Measurements from ENCODE around the gene MED22. TPM values are rescaled to one million over a fixed set of nuclear protein-coding genes. Genes with fewer than 3 reads are reported as not detected.

The MED22 gene
- total RNA-seq, 1 experiment from 2014 or later: 18.6 TPM

DNA sequence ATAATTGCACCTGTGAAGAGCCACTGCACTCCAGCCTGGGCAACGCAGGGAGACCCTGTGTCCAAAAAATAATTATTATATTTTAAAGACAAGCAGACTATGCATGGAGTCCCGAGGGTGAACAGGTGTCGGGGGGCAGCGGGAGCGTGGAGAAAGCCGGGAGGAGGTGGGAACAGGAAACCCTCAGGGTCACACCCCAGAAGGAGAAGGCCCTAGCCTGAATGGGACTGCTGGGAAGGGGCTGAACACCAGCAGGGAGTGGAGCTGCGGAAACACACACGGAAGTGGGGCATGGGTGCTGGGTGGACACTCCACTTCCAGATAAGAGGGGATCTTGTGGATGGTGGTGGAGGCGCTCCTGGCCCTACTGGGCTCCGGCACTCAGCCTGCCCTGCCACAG lies 24.7 kb downstream of the MED22 start:
- DNase-seq (ENCODE audit: low read depth, low spot score): no peak
- Histone ChIP-seq H3K9me2 (ENCODE audit: insufficient read depth) (no peaks in the 10 kb centered on the region), H3K27ac (ENCODE audit: low read depth, low read length) (no peak overlapping the region), H3K4me2 (ENCODE audit: low read length) (no peak overlapping the region), H3K4me1 (ENCODE audit: control insufficient read depth in 1 of 2, insufficient read depth in 2 of 2, low read length in 2 of 2) (no peaks in the 10 kb centered on the region), H2AFZ (ENCODE audit: low read depth, low read length, poor library complexity, severe bottlenecking) (no peak overlapping the region), H3K4me3 (replicated peaks in 1 of 2; ENCODE audit: low read depth in 1 of 2, low read length in 2 of 2) (no peak overlapping the region), H3K79me2 (ENCODE audit: insufficient read depth, low read length) (no peaks in the 10 kb centered on the region), H3K36me3 (ENCODE audit: control insufficient read depth in 1 of 2, insufficient read depth in 2 of 2, low read length in 2 of 2) (no peaks in the 10 kb centered on the region), H4K20me1 (ENCODE audit: insufficient read depth) (no peaks in the 10 kb centered on the region), H3K9me3 (ENCODE audit: control insufficient read depth in 1 of 2, insufficient read depth in 1 of 2, low read depth in 1 of 2, low read length in 2 of 2) (no peaks in the 10 kb centered on the region), H3K9ac (ENCODE audit: low read length) (no peak overlapping the region), H3K27me3 (ENCODE audit: insufficient read depth, low read length) (no peaks in the 10 kb centered on the region)
- intact Hi-C loops (cut with micrococcal nuclease): no loop called here
- POLR2A ChIA-PET: no interaction called here
- CTCF ChIA-PET: no interaction called here
- TF ChIP-seq POLR2A (IDR thresholded peaks at IDR 0.05; ENCODE audit: borderline replicate concordance, extremely low read depth, insufficient read depth, insufficient read length): no peak
- TF ChIP-seq EZH2phosphoT487 (IDR thresholded peaks at IDR 0.05; ENCODE audit: borderline replicate concordance): no peak
- TF ChIP-seq RAD21 (IDR thresholded peaks at IDR 0.05; ENCODE audit: low read depth): no peak
- TF ChIP-seq, protein P1, sequence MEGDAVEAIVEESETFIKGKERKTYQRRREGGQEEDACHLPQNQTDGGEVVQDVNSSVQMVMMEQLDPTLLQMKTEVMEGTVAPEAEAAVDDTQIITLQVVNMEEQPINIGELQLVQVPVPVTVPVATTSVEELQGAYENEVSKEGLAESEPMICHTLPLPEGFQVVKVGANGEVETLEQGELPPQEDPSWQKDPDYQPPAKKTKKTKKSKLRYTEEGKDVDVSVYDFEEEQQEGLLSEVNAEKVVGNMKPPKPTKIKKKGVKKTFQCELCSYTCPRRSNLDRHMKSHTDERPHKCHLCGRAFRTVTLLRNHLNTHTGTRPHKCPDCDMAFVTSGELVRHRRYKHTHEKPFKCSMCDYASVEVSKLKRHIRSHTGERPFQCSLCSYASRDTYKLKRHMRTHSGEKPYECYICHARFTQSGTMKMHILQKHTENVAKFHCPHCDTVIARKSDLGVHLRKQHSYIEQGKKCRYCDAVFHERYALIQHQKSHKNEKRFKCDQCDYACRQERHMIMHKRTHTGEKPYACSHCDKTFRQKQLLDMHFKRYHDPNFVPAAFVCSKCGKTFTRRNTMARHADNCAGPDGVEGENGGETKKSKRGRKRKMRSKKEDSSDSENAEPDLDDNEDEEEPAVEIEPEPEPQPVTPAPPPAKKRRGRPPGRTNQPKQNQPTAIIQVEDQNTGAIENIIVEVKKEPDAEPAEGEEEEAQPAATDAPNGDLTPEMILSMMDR (IDR thresholded peaks at IDR 0.05 in 2 of 3, conservative IDR thresholded peaks at IDR 0.05 in 1 of 3; ENCODE audit: borderline replicate concordance in 1 of 3, insufficient read depth in 1 of 3, low read depth in 2 of 3, low read length in 2 of 3): no peak
- TF ChIP-seq POLR2AphosphoS5 (IDR thresholded peaks at IDR 0.05; ENCODE audit: low read depth, low read length): no peak
- TF ChIP-seq SIN3A (IDR thresholded peaks at IDR 0.05; ENCODE audit: low read depth): no peak
- TF ChIP-seq ZNF274 (IDR thresholded peaks at IDR 0.05; ENCODE audit: low read depth, low read length): no peak
- TF ChIP-seq, protein P2, sequence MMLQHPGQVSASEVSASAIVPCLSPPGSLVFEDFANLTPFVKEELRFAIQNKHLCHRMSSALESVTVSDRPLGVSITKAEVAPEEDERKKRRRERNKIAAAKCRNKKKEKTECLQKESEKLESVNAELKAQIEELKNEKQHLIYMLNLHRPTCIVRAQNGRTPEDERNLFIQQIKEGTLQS (IDR thresholded peaks at IDR 0.05): no peak
- TF ChIP-seq EGR1 (IDR thresholded peaks at IDR 0.05; ENCODE audit: low read depth): no peak
- no peak for TF ChIP-seq JUND (IDR thresholded peaks at IDR 0.05)
- TF ChIP-seq, protein P3, sequence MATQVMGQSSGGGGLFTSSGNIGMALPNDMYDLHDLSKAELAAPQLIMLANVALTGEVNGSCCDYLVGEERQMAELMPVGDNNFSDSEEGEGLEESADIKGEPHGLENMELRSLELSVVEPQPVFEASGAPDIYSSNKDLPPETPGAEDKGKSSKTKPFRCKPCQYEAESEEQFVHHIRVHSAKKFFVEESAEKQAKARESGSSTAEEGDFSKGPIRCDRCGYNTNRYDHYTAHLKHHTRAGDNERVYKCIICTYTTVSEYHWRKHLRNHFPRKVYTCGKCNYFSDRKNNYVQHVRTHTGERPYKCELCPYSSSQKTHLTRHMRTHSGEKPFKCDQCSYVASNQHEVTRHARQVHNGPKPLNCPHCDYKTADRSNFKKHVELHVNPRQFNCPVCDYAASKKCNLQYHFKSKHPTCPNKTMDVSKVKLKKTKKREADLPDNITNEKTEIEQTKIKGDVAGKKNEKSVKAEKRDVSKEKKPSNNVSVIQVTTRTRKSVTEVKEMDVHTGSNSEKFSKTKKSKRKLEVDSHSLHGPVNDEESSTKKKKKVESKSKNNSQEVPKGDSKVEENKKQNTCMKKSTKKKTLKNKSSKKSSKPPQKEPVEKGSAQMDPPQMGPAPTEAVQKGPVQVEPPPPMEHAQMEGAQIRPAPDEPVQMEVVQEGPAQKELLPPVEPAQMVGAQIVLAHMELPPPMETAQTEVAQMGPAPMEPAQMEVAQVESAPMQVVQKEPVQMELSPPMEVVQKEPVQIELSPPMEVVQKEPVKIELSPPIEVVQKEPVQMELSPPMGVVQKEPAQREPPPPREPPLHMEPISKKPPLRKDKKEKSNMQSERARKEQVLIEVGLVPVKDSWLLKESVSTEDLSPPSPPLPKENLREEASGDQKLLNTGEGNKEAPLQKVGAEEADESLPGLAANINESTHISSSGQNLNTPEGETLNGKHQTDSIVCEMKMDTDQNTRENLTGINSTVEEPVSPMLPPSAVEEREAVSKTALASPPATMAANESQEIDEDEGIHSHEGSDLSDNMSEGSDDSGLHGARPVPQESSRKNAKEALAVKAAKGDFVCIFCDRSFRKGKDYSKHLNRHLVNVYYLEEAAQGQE (IDR thresholded peaks at IDR 0.05; ENCODE audit: low read depth): no peak
- TF ChIP-seq, protein P4, sequence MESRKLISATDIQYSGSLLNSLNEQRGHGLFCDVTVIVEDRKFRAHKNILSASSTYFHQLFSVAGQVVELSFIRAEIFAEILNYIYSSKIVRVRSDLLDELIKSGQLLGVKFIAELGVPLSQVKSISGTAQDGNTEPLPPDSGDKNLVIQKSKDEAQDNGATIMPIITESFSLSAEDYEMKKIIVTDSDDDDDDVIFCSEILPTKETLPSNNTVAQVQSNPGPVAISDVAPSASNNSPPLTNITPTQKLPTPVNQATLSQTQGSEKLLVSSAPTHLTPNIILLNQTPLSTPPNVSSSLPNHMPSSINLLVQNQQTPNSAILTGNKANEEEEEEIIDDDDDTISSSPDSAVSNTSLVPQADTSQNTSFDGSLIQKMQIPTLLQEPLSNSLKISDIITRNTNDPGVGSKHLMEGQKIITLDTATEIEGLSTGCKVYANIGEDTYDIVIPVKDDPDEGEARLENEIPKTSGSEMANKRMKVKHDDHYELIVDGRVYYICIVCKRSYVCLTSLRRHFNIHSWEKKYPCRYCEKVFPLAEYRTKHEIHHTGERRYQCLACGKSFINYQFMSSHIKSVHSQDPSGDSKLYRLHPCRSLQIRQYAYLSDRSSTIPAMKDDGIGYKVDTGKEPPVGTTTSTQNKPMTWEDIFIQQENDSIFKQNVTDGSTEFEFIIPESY (IDR thresholded peaks at IDR 0.05; ENCODE audit: extremely low read depth, insufficient replicate concordance, low read length): no peak
- no peak for TF ChIP-seq SRF (IDR thresholded peaks at IDR 0.05; ENCODE audit: low read depth)
- RAD21 ChIA-PET (ENCODE audit: low non-redundant PET in 1 of 2, low total read pairs in 2 of 2, uncharacterized antibody in 2 of 2, unreplicated experiment in 2 of 2): no interaction called here
- BruUV-seq (replicated peaks): no TSS peak
- no peak for ATAC-seq
